ENCODE results near the gene SLAMF7.
"Not testable (repeated sequence)": the region's sequence is repeated elsewhere in the genome, so short reads cannot be mapped to it uniquely, and the experiment has no call there.

The SLAMF7 gene

GRCh38 chr1:160720356-160721085 is 18.5 kb upstream of the SLAMF7 start:
- no peak for DNase-seq (ENCODE audit: low read depth in 3 of 3)

DNA sequence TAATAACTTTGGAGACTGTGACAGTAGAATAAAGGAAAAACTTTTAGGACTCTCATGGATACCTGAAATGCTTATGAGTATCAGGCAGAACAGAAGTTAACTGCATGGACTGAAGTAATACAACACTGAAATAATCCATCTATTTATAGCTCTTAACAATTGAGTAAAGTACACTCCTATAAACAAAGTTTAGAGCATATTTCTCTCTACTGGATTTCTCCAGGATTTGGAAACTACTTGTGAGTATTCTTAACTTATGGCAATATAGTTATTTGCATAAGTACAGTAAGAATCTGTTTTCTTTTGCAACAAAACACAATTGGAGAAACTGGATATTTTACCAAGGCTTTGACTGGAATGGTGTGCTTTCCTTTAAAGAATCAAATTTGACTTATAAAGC is 17.6 kb upstream of the SLAMF7 start:
- DNase-seq (ENCODE audit: low read depth in 3 of 3) = no peak

- DNase-seq (ENCODE audit: low read depth in 3 of 3) = no peak
These were observed 16.3 kb upstream of the SLAMF7 start for GRCh38 chr1:160722726-160723125.

DNA sequence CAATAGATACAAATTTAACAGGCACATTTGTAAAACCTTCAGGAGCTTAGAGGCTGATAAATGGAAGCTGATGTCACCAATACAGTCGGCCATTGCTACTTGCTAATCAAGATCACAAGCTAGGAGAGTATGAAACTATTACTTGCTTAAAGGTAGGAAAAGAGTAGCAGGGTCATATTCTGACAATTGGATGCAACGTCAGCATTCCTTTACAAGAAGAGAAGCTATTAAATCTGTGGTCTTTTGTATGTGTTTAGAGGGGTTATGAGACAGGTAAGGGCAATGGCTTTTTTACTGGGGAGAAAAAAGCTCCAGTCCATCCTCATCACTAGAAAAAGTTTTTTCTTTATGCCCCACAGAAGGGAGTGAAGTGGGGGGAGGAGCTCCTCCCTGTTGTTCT is 15.7 kb upstream of the SLAMF7 start:
- DNase-seq (ENCODE audit: low read depth in 3 of 3) = no peak

DNA sequence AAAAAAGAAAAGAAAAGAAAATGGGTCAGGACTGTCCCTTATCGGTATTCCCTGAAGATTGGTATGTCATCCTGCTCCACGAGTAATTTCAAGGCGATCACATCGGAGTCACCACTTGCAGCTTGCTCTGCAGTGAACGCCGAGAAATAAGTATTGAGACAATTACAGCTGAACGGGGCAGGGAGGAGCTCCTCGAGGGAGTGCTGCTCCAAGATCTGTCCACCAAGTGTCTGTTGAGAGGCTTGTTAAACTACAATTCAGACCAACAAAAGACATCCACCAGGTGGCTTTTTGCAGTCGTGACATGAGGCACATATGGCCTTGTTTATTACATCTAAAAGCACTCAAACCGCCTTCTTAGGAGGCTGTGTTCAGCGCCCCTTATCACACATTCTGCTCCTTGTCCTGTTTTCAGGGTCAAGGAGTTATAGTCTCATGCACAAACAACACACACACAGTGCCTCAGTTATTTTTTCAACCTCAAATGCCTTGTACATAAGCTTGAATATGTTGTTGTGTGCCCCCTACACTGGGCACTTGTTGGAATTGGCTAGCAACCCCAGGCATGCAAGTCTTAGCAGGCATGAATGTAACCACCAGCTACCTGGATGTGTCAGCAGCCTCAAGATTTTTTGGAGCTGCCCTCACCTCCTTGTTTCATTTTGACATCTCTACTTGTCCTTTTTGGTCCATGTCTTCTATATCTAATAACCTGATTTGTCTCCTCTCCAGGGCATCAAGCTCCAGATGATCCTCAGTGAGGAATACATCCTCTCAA is 14.4 kb upstream of the SLAMF7 start:
- no peak for DNase-seq (ENCODE audit: low read depth in 3 of 3)

GRCh38 chr1:160726114-160726497 is 12.9 kb upstream of the SLAMF7 start:
- no peak for DNase-seq (ENCODE audit: low read depth in 3 of 3)

GRCh38 chr1:160726498-160727315 is 12.3 kb upstream of the SLAMF7 start:
- DNase-seq (ENCODE audit: low read depth in 3 of 3) = peak; percentile 38 to 54 (median 42)

- no peak for DNase-seq (ENCODE audit: low read depth in 3 of 3)
These were observed 11.8 kb upstream of the SLAMF7 start for GRCh38 chr1:160727316-160727640.

- not testable (repeated sequence) for DNase-seq (ENCODE audit: low read depth in 3 of 3)
These were observed 7.5 kb upstream of the SLAMF7 start for GRCh38 chr1:160731564-160731963.

- DNase-seq (ENCODE audit: low read depth in 3 of 3) = no peak
These were observed 7.1 kb upstream of the SLAMF7 start for GRCh38 chr1:160731990-160732389.

- DNase-seq (ENCODE audit: low read depth in 3 of 3) = no peak
These were observed 5.1 kb upstream of the SLAMF7 start for GRCh38 chr1:160733898-160734297.

- no peak for DNase-seq (ENCODE audit: low read depth in 3 of 3)
These were observed 4.7 kb upstream of the SLAMF7 start for GRCh38 chr1:160734301-160734700.

- DNase-seq (ENCODE audit: low read depth in 3 of 3) = no peak
These were observed 776 bp upstream of the SLAMF7 start for GRCh38 chr1:160738271-160738670.

DNA sequence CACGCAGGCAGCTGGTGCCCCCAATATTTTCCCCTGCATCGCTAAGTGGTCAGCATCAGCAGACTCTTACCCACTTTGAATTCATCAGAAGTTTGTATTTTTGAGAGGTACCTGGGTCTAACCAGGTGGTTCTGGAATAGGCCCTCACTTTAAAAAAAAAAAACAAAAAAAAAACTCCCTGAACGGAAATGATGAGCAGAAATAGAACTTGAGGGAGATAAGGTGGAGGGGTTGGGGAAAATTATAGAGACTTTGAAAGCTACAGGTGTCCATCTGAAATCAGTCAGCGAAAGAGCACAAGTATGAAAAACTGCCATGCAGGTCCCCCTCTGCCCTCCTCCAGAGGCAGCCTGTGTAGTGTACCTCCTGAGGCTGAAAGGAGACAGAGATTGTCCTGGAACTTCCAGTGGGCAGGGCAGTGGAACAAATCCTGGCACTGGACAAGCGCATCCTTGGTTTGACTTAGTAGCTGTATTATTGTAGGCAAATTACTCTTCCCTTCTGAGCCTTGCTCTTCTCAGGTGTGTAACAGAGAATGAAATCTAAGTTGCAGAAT is 1.2 kb downstream of the SLAMF7 start:
- DNase-seq (ENCODE audit: low read depth in 3 of 3) = no peak

GRCh38 chr1:160741092-160741501 is 2.0 kb downstream of the SLAMF7 start:
- DNase-seq (ENCODE audit: low read depth in 3 of 3) = no peak

DNA sequence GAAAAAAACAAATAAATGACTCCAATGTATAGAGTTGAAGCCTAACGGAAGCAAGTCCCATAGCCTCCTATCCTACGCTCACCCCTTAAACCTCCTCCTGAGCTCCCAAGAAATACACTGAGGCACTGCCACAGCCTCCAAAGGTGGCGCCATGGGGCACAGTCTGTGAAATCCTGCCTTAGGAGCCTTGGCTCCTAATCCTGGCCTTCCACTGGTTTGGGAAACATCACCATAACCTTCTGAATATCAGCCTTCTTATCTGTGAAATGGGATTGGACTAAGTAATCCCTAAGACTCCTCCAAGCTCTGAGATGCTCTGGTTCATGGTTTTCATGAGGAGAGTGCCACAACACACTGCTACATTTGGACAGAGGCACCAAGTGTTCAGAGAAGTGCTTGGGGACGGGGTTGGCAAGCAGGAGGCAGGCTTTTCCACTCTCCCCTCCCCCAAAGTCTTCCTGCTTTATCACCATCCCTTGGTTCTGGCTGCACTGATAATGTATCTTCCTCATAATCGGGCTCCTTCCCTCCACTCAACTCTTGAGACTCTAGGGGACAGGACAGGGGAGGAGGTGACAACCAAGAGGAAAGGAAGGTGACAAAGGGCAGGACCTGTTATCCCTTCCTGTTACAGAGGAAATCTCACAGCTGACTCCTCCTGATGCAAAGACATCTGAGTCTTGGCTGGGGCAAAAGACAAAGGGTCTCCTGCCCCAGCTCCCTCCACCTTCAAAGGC is 2.7 kb downstream of the SLAMF7 start:
- DNase-seq (ENCODE audit: low read depth in 3 of 3) = no peak

- no peak for DNase-seq (ENCODE audit: low read depth in 3 of 3)
These were observed 3.5 kb downstream of the SLAMF7 start for GRCh38 chr1:160742428-160743127.

DNA sequence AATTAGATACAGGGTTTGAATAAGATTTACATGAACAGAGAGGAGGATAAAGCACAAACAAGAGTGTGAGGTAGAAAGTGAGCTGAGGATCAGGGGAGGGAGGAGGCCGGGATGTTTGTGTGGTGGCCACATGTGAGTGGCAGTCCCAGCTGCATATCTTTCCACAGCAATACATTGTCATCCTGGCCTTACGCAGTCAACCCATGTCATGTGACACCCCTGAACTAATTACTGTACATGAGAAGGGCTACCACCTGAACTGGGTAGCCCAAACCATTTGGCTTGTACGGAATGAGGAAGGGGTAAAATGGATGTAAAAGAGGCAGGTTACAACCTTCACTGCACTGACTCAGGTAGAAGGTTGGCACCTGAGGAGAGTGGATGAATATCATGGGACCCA is 4.2 kb downstream of the SLAMF7 start:
- no peak for DNase-seq (ENCODE audit: low read depth in 3 of 3)

DNA sequence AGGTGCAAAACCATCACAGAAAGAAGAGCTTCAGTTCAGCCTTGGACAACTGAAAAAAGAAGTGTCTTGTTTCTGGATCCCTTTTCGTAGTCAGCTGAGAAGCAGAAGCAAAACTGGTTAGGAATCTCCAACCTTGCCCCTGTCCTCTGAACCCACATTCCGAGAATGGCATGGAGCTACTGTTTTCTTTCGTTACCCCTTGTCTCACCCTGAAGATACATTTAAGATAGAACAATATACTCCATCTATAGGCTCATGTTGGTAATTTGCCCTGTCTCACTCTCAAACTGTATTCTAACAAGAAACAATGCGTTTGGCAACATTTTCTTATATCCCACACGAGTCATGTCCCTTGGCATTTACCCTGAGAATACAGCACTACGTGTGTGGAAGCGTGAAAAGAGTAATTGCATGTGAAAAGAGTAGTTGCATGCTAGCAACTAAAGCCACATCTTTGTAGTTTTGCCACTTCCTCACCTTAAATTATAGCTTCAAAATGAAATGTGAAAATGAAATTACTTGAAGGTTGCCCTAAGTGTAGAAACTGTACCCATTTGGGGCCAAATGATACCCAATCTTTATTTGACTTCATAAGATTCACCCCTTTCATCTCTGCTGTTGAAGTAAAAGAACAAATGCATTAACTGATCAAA is 5.3 kb downstream of the SLAMF7 start:
- no peak for DNase-seq (ENCODE audit: low read depth in 3 of 3)

DNA sequence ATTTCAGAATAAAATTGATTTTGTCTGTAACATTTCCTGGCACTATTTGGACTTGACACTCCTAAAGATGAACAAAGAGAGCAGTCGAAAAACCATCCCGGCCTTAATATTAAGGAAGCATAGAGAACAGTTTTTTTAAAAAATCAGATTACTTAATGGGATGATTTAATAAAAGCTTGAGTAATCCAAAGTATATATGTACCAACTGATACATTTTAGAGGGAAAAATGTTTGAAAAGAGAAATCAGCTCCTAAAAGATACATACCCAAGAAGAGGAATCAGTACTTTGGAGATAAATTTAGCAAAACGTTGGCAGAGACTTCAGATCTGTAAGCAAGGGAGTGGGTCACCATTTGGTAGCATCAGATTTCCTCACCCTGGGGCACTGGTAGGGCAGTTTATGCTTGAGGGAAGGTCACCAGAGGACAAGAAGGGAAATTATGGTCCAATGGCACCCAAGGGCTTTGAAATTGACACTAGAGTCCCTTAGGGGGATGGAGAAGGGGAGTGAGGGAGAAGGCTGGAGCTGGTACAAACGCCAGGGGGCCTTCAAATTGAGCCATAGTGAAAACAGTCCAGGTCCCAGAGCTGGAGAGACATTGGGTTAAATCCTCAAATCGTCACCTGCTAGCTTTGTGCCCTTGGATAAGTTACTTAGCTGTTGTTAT is 5.9 kb downstream of the SLAMF7 start:
- no peak for DNase-seq (ENCODE audit: low read depth in 3 of 3)

Data from stimulated activated CD4-positive, alpha-beta T cell treated with anti-CD3 and anti-CD28 coated beads, TNF-alpha, amount 100 ng/mL, for 24 hours (primary cell).